ENCODE measurements around the gene TBC1D4.
"Not testable (repeated sequence)": the region's sequence is repeated elsewhere in the genome, so short reads cannot be mapped to it uniquely, and the experiment has no call there.

TBC1D4 gene

DNA sequence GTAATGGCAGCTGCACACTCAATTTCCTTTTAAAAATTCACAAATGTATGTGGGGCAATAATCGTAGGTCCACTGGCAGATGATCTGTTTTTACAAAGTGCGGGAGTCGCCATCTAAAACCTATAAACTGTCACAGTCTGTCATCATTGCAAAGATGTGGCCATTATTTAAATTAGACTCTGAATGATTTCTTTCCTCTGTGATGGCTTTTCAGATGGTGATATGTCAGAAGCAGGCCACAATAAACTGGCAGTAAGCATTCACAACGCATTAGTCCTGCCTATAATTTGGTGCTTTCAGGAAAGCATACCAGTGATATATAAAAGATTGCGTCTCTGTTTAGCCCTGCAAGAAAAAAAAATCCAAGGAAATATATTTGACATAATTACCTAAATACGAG lies 226.8 kb downstream of the TBC1D4 start:
- no peak for TF ChIP-seq CTCF (conservative IDR thresholded peaks at IDR 0.05; ENCODE audit: low read length)
- DNase-seq (ENCODE audit: low read depth), result no peak
- no peak overlapping the region for H3K4me3 ChIP-seq (ENCODE audit: low read length)

DNA sequence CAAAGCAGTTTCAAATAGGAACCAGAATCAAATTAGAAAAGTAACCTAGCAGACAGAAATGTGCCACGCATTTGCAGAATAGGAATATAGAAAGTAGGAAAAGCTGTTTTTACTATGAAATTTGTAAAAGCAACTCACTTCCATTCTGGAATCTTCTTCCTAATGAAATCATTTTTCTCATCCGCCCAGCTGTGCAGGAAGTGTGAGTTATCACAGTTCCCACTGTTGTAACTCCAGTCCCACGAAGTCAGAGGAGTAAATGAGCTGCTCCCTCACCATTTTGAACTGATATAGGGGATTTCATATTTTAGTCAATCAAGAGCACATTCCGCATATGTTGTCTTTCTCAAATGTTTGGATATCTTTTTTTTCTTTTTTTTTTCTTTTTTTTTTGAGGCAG lies 230.8 kb downstream of the TBC1D4 start:
- no peak for TF ChIP-seq CTCF (conservative IDR thresholded peaks at IDR 0.05; ENCODE audit: low read length)
- H3K4me3 ChIP-seq (ENCODE audit: low read length), result no peak overlapping the region
- no peak for DNase-seq (ENCODE audit: low read depth)

GRCh38 chr13:75250526-75251178 lies 231.3 kb downstream of the TBC1D4 start:
- DNase-seq (ENCODE audit: low read depth), result peak; percentile 3
- no peak overlapping the region for H3K4me3 ChIP-seq (ENCODE audit: low read length)
- no peak for TF ChIP-seq CTCF (conservative IDR thresholded peaks at IDR 0.05; ENCODE audit: low read length)

GRCh38 chr13:75245578-75245977 lies 236.4 kb downstream of the TBC1D4 start:
- DNase-seq (ENCODE audit: low read depth); H3K4me3 ChIP-seq (ENCODE audit: low read length): not testable (repeated sequence)

GRCh38 chr13:75240240-75240639 lies 241.7 kb downstream of the TBC1D4 start:
- H3K4me3 ChIP-seq (ENCODE audit: low read length); DNase-seq (ENCODE audit: low read depth): not testable (repeated sequence)

- TF ChIP-seq CTCF (conservative IDR thresholded peaks at IDR 0.05; ENCODE audit: low read length), result no peak
- no peak overlapping the region for H3K4me3 ChIP-seq (ENCODE audit: low read length)
- DNase-seq (ENCODE audit: low read depth), result no peak
Measured at GRCh38 chr13:75236774-75237173, 245.2 kb downstream of the TBC1D4 start.

All from AG10803 (cell line).